IPS-NIHi7 (cell line): ENCODE data around the gene STPG4.
"Not testable (repeated sequence)": the region's sequence is repeated elsewhere in the genome, so short reads cannot be mapped to it uniquely, and the experiment has no call there.

Experiments used
- DNase-seq: peaks from one replicate; pipeline ENCODE4 v3.0.0; 2012; ENCODE audit warnings: mixed read lengths; ENCODE audit errors: extremely low spot score

Gene STPG4

GRCh38 chr2:47127862-47128543, 27.1 kb downstream of the STPG4 start:
- no peak for DNase-seq

- DNase-seq: no peak
Measured at GRCh38 chr2:47126783-47127182, 28.3 kb downstream of the STPG4 start.

GRCh38 chr2:47124740-47125139, 30.4 kb downstream of the STPG4 start:
- not testable (repeated sequence) for DNase-seq

GRCh38 chr2:47120424-47120823, 34.7 kb downstream of the STPG4 start:
- DNase-seq: not testable (repeated sequence)

- no peak for DNase-seq
Measured at GRCh38 chr2:47119001-47119400, 36.1 kb downstream of the STPG4 start.

- DNase-seq: no peak
Measured at GRCh38 chr2:47118581-47118980, 36.5 kb downstream of the STPG4 start.

- no peak for DNase-seq
Measured at GRCh38 chr2:47112665-47113435, 42.3 kb downstream of the STPG4 start.

GRCh38 chr2:47109680-47110079, 45.4 kb downstream of the STPG4 start:
- DNase-seq: no peak

GRCh38 chr2:47109007-47109375, 46.1 kb downstream of the STPG4 start:
- DNase-seq: no peak

GRCh38 chr2:47108267-47109006, 46.7 kb downstream of the STPG4 start:
- not testable (repeated sequence) for DNase-seq

- not testable (repeated sequence) for DNase-seq
Measured at GRCh38 chr2:47107201-47107600, 47.9 kb downstream of the STPG4 start.

- DNase-seq: not testable (repeated sequence)
Measured at GRCh38 chr2:47106231-47106630, 48.9 kb downstream of the STPG4 start.

- DNase-seq: not testable (repeated sequence)
Measured at GRCh38 chr2:47099712-47100111, 55.4 kb downstream of the STPG4 start.

GRCh38 chr2:47098953-47099352, 56.2 kb downstream of the STPG4 start:
- no peak for DNase-seq

- no peak for DNase-seq
Measured at GRCh38 chr2:47097563-47097962, 57.5 kb downstream of the STPG4 start.

- DNase-seq: no peak
Measured at GRCh38 chr2:47096451-47096850, 58.7 kb downstream of the STPG4 start.

GRCh38 chr2:47095349-47096020, 59.6 kb downstream of the STPG4 start:
- DNase-seq: no peak

- DNase-seq: no peak
Measured at GRCh38 chr2:47094511-47095142, 60.5 kb downstream of the STPG4 start.

- DNase-seq: no peak
Measured at GRCh38 chr2:47093626-47094025, 61.5 kb downstream of the STPG4 start.

- no peak for DNase-seq
Measured at GRCh38 chr2:47092465-47092864, 62.6 kb downstream of the STPG4 start.

GRCh38 chr2:47091118-47091517, 64.0 kb downstream of the STPG4 start:
- DNase-seq: no peak

- no peak for DNase-seq
Measured at GRCh38 chr2:47089083-47089464, 66.0 kb downstream of the STPG4 start.
